ENCODE measurements around the gene RTN4RL1.
A peak's percentile ranks its signal among the peaks of the same experiment; 100 is the strongest.

Gene RTN4RL1

DNA sequence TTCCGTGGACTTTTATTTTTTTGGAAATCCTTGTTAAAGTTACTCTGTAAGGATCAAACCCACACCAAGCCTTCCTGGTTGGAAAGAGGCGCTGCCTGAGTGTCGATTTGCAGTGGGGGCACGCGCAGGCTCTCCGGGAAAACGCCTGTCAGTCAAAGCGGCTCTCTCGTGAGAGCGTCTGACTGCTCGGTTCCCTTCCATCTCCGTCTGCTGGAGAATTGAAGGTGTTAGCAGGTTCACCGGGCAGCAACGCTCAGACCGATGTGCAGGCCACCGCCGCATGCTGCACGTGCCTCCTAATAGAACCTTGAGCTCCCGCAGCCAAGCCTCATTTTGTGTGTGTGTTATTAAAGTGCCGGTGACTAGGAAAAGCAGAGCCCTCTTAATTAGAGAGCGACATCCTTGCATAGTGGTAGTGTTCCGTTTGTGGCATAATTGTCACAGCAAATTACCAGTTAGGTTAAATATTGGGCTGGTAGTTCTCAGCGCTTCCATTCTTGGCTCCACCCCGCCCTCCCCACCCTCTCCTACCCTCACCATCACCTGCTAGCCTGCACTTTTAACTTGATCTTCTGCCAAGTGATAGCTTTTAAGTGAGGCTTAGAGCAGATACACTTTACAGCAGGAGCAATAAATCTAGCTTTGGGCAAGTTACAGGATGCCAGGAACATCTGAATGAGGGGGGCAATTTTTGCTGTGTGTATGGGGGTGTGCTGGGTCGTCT lies 119.8 kb downstream of the RTN4RL1 start:
- no peak for DNase-seq (ENCODE audit: low spot score)
- TF ChIP-seq, protein P1, sequence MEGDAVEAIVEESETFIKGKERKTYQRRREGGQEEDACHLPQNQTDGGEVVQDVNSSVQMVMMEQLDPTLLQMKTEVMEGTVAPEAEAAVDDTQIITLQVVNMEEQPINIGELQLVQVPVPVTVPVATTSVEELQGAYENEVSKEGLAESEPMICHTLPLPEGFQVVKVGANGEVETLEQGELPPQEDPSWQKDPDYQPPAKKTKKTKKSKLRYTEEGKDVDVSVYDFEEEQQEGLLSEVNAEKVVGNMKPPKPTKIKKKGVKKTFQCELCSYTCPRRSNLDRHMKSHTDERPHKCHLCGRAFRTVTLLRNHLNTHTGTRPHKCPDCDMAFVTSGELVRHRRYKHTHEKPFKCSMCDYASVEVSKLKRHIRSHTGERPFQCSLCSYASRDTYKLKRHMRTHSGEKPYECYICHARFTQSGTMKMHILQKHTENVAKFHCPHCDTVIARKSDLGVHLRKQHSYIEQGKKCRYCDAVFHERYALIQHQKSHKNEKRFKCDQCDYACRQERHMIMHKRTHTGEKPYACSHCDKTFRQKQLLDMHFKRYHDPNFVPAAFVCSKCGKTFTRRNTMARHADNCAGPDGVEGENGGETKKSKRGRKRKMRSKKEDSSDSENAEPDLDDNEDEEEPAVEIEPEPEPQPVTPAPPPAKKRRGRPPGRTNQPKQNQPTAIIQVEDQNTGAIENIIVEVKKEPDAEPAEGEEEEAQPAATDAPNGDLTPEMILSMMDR (IDR thresholded peaks at IDR 0.05; ENCODE audit: borderline replicate concordance, control extremely low read depth, extremely low read depth, insufficient read depth, missing control alignments) = no peak
- in situ Hi-C loops (cut with MboI; ENCODE audit: low sequenced_read_pairs, unreplicated experiment) = loop anchor here (10.0 kb wide), 1 partner anchor 129 kb away; the partner anchor contains the start of gene DPH1

DNA sequence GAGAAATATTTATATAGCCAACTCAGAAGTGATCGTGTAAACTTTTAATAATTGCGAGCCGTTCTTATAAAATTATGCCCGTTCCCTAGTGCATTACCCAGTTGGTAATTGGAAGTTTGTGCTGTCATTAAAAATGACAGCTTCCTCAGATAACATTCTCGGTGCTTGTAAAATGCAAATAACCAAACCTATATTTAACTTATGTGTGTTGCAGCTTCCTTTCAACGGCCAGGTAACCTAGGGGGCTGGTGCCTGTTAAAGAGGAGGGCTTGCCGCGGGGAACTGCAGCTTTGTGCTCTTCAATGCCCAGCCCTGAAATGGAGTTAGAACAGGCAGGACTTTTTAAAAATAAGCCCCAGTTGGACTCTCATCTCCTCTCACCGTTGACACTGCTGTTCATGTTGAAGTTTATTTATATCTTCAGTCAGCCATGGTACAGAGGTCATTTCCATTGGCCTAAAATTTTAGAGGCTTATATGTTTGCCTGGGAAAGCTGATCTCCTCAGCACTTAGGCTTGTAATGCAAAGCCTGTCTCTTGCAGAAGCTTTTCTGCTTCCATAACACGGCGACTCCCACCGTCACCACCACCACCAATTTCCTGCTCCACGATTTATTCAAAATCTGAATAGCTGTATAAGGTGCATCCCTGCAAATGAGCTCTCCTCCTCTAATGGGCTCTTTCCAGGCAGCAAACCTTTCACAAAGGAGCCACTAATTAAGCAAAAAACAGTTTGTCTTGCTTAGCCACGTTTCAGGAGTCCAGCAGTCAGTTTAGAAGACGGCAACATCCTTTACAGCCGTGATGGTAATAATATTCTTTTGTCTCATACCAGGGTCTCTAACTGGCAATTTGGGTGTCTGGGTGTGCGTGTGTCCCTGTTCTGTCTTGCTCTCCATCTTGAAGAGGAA lies 120.6 kb downstream of the RTN4RL1 start:
- TF ChIP-seq, protein P1 (IDR thresholded peaks at IDR 0.05; ENCODE audit: borderline replicate concordance, control extremely low read depth, extremely low read depth, insufficient read depth, missing control alignments) = no peak
- in situ Hi-C loops (cut with MboI; ENCODE audit: low sequenced_read_pairs, unreplicated experiment) = loop anchor here (10.0 kb wide), 1 partner anchor 130 kb away; the partner anchor contains the start of gene DPH1
- DNase-seq (ENCODE audit: low spot score) = peak; percentile 46

DNA sequence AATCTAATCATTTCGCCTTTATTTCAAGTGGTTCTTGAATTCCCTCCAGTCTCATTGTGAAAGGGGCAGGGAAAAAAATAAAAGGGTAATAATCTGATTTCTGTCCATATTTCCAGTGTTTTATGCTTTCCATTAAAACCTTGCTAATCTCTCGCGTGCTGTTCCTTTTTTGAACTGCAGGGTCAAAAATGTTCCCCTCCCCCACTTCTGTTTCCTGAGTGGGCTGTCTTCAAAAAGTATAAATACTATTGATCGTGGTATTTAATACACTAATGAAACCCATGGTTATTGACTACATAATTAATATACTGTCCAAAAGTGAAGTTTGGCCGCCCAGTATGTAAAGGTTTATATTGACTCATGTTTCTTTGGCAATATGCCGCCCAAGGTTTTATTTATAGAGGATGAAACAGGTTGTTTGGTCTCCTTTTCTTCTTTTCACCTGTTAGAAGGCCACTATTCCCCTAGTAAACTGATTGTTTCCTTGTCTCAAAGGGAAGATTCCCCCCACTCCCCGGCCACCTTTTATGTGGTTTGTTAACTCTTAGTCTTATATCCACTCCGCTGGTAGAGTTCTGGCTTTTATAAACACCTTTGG lies 125.6 kb downstream of the RTN4RL1 start:
- no peak for DNase-seq (ENCODE audit: low spot score)
- in situ Hi-C loops (cut with MboI; ENCODE audit: low sequenced_read_pairs, unreplicated experiment) = loop anchor here (25.0 kb wide), 1 partner anchor 388 kb away; no protein-coding TSS in a partner anchor
- TF ChIP-seq, protein P1 (IDR thresholded peaks at IDR 0.05; ENCODE audit: borderline replicate concordance, control extremely low read depth, extremely low read depth, insufficient read depth, missing control alignments) = no peak

DNA sequence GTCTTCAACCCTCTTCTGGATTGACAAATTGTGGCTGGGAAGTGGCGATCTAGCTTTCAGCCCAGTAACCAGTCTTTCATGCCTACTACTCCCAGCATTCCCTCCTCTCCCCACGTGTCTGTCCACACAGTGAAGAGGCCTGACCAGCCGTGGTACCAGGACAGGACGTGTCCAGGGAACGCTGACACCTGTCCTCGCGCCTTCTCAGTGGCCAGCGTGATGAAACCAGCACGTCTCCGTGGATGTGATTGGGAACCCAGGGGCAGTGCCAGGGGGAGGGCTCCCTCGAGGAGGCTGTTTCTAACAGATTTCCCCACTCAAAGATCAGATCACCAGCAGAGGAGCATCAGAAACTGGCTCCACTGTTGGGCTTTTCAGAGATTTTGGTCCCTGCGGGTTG lies 126.3 kb downstream of the RTN4RL1 start:
- TF ChIP-seq, protein P1 (IDR thresholded peaks at IDR 0.05; ENCODE audit: borderline replicate concordance, control extremely low read depth, extremely low read depth, insufficient read depth, missing control alignments) = no peak
- DNase-seq (ENCODE audit: low spot score) = no peak
- in situ Hi-C loops (cut with MboI; ENCODE audit: low sequenced_read_pairs, unreplicated experiment) = loop anchor here (25.0 kb wide), 1 partner anchor 388 kb away; no protein-coding TSS in a partner anchor

DNA sequence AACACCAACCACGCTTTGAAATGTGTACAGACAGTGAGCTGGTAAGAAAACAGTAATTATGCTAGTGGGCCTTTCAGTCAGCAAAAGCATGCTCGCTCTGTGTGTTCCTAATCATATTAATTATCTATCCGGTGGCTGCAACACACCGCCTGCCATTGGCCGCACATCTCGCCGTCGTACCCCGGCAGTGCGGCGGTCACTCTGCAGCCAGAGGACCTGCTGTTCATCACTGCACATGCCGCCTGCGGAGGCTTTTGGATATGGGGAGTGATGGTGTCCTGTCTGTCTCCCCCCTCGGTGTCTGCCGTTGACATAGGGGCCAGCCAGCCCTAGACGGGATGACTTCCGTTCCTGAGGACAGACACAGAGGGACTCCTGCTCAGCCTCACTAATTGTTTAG lies 126.8 kb downstream of the RTN4RL1 start:
- DNase-seq (ENCODE audit: low spot score) = no peak
- in situ Hi-C loops (cut with MboI; ENCODE audit: low sequenced_read_pairs, unreplicated experiment) = loop anchor here (25.0 kb wide), 1 partner anchor 389 kb away; no protein-coding TSS in a partner anchor
- TF ChIP-seq, protein P1 (IDR thresholded peaks at IDR 0.05; ENCODE audit: borderline replicate concordance, control extremely low read depth, extremely low read depth, insufficient read depth, missing control alignments) = no peak

DNA sequence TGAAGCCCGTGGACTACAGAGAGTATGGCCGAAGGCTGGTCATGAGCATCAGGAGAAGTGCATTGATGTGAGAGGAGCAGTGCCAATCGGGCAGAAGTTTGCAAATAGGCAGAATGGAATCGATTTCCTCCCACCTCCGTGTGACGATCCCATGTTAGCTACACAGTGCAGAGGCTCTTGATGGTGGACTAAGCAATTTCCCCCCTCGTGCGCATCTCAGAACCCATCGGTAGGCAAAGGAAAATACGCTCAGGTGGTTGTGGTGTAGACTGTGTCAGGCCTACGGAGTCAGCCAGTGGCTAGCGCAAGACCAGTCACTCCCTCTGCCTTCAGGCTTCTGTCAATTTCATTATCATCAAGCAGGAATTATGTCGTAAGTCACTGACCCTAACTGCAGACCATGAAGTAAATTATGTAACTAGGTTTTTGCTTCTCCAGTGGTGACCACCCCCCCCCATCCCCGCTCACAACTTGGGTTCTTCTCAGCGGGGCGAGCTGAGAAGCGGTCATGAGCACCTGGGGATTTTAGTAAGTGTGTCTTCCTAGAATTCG lies 128.0 kb downstream of the RTN4RL1 start:
- DNase-seq (ENCODE audit: low spot score) = no peak
- TF ChIP-seq, protein P1 (IDR thresholded peaks at IDR 0.05; ENCODE audit: borderline replicate concordance, control extremely low read depth, extremely low read depth, insufficient read depth, missing control alignments) = no peak
- in situ Hi-C loops (cut with MboI; ENCODE audit: low sequenced_read_pairs, unreplicated experiment) = loop anchor here (25.0 kb wide), 1 partner anchor 390 kb away; no protein-coding TSS in a partner anchor

All from GM13976 (cell line).